ENCODE measurements around the gene NSD2.

GRCh38 chr4:1899149-1900086, 28.2 kb downstream of the NSD2 start:
- TF ChIP-seq SP1 (IDR thresholded peaks at IDR 0.05) (no peak), TARDBP (IDR thresholded peaks at IDR 0.05) (no peak), FOXM1 (IDR thresholded peaks at IDR 0.05; ENCODE audit: borderline replicate concordance) (no peak), CTBP1 (IDR thresholded peaks at IDR 0.05; ENCODE audit: borderline replicate concordance) (no peak)
